Adipocyte (in vitro differentiated cells): ENCODE data around the gene MPDU1.
A peak's percentile ranks its signal among the peaks of the same experiment; 100 is the strongest.

ENCODE experiments used
- DNase-seq: peaks from one replicate; pipeline ENCODE4 v3.0.0-alpha.2; 2015; ENCODE audit warnings: low read depth
- H3K27me3 ChIP-seq: replicated peaks from 2 replicates; pipeline ENCODE4 v1.7.0; 2013; ENCODE audit warnings: mild to moderate bottlenecking, low read length, moderate library complexity; ENCODE audit not compliant: control insufficient read depth, insufficient read depth
- H3K36me3 ChIP-seq: 2 replicates; pipeline ENCODE4 v1.7.0; 2013; ENCODE audit warnings: low read length, mild to moderate bottlenecking, moderate library complexity; ENCODE audit not compliant: control insufficient read depth, insufficient read depth, severe bottlenecking
- H3K4me1 ChIP-seq: 2 replicates; pipeline ENCODE4 v1.7.0; 2013; ENCODE audit warnings: mild to moderate bottlenecking, low read length, moderate library complexity; ENCODE audit not compliant: control insufficient read depth, insufficient read depth
- H3K4me3 ChIP-seq: 2 replicates; pipeline ENCODE4 v1.7.0; 2013; ENCODE audit warnings: mild to moderate bottlenecking, low read length, moderate library complexity
- H3K9ac ChIP-seq: 2 replicates; pipeline ENCODE4 v1.7.0; 2013; ENCODE audit warnings: mild to moderate bottlenecking, low read length, moderate library complexity
- H3K9me3 ChIP-seq: 2 replicates; pipeline ENCODE4 v1.7.0; 2013; ENCODE audit warnings: mild to moderate bottlenecking, low read length, moderate library complexity; ENCODE audit not compliant: control insufficient read depth

The MPDU1 gene

DNA sequence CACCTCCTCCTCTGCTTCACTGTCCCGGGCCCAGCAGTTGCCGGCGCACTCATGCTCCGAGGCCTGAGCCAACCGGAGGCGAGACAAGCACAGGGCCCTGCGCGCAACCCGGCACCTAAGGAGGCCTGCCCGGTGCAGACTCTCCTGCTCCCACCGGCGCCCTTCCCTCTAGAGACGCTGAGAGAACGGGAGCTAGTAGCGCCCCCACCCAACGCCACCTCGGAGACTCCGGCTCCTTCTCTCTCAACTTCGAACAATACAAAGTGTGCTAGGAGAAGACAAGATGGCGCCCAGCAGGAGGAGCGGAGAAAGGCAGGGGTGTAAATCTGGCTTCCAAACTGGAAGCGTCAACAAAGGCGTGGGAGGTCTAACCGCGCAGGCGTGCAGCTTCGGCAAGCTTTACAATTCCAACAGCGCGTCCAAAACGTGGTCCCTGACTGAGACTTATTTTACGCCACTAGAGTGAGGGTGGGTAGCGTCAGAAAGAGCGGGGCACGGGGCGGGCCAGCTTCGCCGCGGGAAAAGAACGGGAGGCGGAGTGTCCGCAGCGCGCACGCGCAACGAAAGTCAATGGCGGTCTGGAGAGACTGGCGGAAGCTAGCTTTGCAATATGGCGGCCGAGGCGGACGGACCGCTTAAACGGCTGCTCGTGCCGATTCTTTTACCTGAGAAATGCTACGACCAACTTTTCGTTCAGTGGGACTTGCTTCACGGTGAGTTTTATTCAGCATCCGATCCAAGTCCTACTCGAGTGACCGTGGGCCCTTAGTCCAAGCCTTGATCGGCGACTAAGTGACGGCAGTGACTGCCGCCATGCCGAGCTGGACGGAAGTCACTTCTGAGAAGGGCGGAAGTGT is at the start of gene MPDU1:
MPDU1 (plus strand) TSS at position 600 of the 857 bp plus-strand sequence; CDS start at position 611, 11 bp downstream.
- Histone ChIP-seq H3K9me3 (no peaks in the 10 kb centered on the region), H3K4me1 (peaks cover 67% of the 10 kb centered on the region), H3K4me3 (peak within 1 kb of the TSS; percentile 98), H3K36me3 (peaks cover 6% of the 10 kb centered on the region), H3K27me3 (no peaks in the 10 kb centered on the region), H3K9ac (peak within 1 kb of the TSS; percentile 96)
- DNase-seq: peak; percentile 98

DNA sequence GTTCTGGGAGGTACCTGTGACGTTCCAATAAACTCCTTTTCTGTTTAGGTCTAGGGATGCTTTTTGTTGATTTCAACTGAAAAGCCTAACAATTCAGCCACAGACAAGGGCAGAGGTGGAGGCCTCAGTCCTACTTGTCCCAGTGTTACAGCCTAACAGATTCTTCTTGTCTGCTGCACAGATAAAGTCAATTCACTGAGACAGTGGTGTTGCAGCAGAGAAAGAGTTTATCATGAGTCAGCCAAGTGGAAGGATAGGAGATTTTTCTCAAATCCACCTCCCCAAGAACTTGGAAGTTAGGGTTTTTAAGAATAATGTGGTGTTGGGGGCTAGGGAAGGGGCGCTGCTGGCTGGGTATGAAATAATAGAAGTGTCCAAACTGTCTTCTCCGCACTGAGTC is 45.6 kb upstream of the MPDU1 start:
- no peak overlapping the region for H3K4me3 ChIP-seq
- H3K9me3 ChIP-seq: peaks cover 15% of the 10 kb centered on the region
- no peak overlapping the region for H3K9ac ChIP-seq
- no peaks in the 10 kb centered on the region for H3K36me3 ChIP-seq
- DNase-seq: no peak
- H3K27me3 ChIP-seq: peaks cover 7% of the 10 kb centered on the region
- no peaks in the 10 kb centered on the region for H3K4me1 ChIP-seq

DNA sequence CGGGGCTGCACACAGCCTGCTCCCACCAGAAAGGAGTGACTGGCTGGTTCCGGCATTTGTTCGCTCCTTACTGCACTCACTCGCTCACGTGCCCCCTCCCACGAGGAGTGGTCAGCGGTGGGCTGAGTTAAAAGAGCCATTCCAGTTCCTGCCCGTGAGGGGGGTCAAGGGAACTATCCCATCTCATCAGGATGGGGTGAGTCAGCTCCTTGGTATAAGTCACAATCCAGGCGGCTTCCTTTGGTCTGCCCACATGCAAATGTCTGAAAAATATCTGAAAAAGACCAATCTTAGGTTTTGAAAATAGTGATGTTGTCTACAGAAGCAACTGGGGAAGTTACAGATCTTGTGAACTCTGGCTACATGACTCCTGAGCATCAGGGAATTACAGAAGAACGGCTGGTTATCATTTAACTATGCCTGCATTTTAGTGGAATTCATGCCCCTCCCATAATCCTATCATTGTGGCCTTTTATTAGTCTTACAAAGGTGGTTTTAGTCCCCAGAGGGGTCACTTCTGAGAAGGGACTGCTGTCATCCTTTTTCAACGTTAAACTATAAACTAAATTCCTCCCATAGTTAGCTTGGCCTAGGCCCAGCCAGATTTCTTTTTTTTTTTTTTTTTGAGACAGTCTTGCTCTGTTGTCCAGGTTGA is 44.6 kb upstream of the MPDU1 start:
- no peak for DNase-seq
- Histone ChIP-seq H3K27me3 (peaks cover 15% of the 10 kb centered on the region), H3K4me3 (no peak overlapping the region), H3K4me1 (no peaks in the 10 kb centered on the region), H3K9me3 (peaks cover 15% of the 10 kb centered on the region), H3K36me3 (no peaks in the 10 kb centered on the region), H3K9ac (no peak overlapping the region)

DNA sequence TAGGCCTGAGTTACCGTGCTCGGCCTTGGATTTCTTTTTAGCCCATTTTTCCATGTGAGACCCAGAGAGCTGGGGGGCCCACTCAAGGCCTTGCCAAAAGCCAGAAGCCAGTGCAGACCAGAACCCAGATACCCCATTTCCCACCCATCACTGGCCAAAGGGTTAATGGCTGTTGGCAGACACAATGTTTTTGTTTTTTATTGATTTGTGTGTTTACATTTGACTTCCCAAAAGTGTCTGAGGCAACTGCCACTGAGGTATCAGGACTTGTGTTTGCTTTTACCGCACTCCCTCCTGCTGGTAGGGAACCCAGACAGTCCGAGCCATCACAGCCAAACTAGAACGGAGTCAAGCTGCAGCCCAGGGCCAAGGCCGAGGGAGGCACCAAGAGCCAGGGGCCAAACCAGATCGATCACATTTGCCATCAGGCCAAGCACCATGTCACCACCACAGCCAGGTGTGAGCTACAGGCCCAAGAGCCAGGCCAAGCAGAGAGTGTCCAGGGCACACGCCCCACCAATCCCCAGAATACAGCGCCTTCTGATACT is 42.5 kb upstream of the MPDU1 start:
- DNase-seq: no peak
- H3K27me3 ChIP-seq: peaks cover 15% of the 10 kb centered on the region
- peaks cover 15% of the 10 kb centered on the region for H3K9me3 ChIP-seq
- H3K4me3 ChIP-seq: no peak overlapping the region
- H3K4me1 ChIP-seq: peaks cover 3% of the 10 kb centered on the region
- no peak overlapping the region for H3K9ac ChIP-seq
- no peaks in the 10 kb centered on the region for H3K36me3 ChIP-seq

- H3K36me3 ChIP-seq: no peaks in the 10 kb centered on the region
- H3K27me3 ChIP-seq: peaks cover 15% of the 10 kb centered on the region
- H3K4me1 ChIP-seq: peaks cover 12% of the 10 kb centered on the region
- no peaks in the 10 kb centered on the region for H3K9me3 ChIP-seq
- H3K4me3 ChIP-seq: no peak overlapping the region
- H3K9ac ChIP-seq: no peak overlapping the region
- DNase-seq: no peak
Observed at GRCh38 chr17:7544911-7545310, 38.7 kb upstream of the MPDU1 start.

DNA sequence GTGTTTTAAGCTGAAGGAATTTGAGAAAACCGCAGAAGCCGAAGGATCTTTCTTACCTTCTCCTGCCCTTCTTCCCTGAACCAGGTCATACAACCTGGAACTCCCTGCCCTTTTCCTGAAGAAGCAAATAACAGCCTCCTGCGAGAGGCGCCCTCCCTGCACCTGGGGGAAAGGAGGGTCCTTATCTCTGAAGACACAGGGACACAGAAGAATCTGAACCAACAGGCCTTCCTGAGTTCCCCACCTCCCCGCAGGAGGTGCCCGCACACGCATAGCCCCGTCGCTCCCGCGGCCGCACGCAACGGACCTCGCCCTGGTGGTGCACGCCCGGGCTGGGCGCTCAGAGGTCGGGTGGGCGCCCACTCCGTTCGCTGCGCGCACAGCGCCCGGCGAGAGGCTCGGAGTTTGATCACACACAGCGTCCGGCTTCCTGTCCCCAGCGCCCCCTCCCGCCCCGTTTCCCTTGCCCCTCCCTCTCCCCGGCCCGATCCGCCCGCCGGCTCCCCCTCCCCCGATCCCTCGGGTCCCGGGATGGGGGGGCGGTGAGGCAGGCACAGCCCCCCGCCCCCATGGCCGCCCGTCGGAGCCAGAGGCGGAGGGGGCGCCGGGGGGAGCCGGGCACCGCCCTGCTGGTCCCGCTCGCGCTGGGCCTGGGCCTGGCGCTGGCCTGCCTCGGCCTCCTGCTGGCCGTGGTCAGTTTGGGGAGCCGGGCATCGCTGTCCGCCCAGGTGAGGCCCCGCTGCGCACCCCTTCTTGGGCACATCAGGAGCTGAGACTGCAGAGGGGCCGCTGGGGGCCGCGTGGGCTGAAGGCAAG is 34.9 kb upstream of the MPDU1 start, which contains the start of gene TNFSF12:
TNFSF12 (plus strand) TSS at position 474 of the 816 bp plus-strand sequence; CDS start at position 570, 96 bp downstream.
- peaks cover 1% of the 10 kb centered on the region for H3K27me3 ChIP-seq
- peaks cover 15% of the 10 kb centered on the region for H3K4me1 ChIP-seq
- DNase-seq: peak; percentile 72
- H3K9ac ChIP-seq: peak within 1 kb of the TSS; percentile 84
- H3K9me3 ChIP-seq: no peaks in the 10 kb centered on the region
- peak within 1 kb of the TSS; percentile 80 for H3K4me3 ChIP-seq
- no peaks in the 10 kb centered on the region for H3K36me3 ChIP-seq

DNA sequence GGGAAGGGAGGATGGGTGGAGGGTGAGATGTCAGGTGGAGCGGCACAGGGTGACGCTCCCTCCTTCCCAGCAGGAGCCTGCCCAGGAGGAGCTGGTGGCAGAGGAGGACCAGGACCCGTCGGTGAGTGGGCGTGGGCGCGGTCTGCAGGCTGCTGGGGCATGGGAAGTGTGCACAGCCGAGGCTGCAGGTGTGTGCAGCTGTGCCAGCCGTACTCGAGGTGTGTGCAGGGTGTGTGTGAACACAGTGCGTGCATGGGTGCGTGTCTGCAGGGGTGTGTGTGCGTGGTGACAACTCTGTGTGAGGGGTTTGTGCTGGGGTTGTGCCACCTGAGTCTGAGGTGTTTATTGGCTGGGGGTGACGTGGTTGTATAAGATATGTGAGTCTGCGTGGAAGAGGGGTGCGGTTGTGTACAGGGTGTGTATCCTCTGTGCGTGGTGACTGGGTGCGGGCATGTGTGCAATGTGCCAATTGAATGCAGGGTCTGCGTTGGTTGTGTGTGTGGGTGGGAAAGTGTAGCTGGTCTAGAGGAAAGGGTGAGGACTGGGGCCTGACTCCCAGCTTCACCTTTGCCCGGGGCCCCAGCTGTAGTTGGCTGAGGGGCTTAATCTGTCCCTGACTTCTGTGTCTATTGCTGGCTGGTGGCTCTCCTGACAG is 34.1 kb upstream of the MPDU1 start:
- no peaks in the 10 kb centered on the region for H3K36me3 ChIP-seq
- DNase-seq: no peak
- peaks cover 15% of the 10 kb centered on the region for H3K4me1 ChIP-seq
- H3K27me3 ChIP-seq: no peaks in the 10 kb centered on the region
- H3K9ac ChIP-seq: peak overlapping the region; percentile 84
- H3K4me3 ChIP-seq: peak overlapping the region; percentile 80
- H3K9me3 ChIP-seq: no peaks in the 10 kb centered on the region

GRCh38 chr17:7550344-7550743 is 33.3 kb upstream of the MPDU1 start:
- Histone ChIP-seq H3K27me3 (no peaks in the 10 kb centered on the region), H3K4me1 (peaks cover 11% of the 10 kb centered on the region), H3K9ac (no peak overlapping the region), H3K9me3 (no peaks in the 10 kb centered on the region), H3K4me3 (no peak overlapping the region), H3K36me3 (no peaks in the 10 kb centered on the region)
- no peak for DNase-seq

DNA sequence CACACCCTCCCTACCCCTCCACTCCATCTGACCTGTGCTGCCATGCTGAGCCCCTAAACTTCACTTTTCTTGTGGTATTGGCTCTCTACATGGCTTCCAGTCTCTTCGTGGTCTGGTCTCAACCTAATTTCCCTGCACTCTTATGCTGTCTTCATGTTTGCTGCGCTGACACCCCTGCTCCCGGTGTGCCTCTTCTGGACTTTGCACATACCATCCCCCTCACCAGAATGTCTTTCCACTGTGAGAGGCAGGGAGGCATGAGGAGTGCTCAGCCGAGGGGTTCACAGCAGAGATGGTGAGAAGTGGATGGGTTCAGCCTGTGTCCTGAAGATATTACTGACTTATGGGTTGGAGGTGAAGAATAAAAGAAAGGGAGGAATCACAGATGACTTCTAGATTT is 32.3 kb upstream of the MPDU1 start:
- Histone ChIP-seq H3K4me3 (no peak overlapping the region), H3K9me3 (no peaks in the 10 kb centered on the region), H3K9ac (no peak overlapping the region), H3K27me3 (no peaks in the 10 kb centered on the region), H3K4me1 (peaks cover 11% of the 10 kb centered on the region), H3K36me3 (no peaks in the 10 kb centered on the region)
- DNase-seq: no peak

DNA sequence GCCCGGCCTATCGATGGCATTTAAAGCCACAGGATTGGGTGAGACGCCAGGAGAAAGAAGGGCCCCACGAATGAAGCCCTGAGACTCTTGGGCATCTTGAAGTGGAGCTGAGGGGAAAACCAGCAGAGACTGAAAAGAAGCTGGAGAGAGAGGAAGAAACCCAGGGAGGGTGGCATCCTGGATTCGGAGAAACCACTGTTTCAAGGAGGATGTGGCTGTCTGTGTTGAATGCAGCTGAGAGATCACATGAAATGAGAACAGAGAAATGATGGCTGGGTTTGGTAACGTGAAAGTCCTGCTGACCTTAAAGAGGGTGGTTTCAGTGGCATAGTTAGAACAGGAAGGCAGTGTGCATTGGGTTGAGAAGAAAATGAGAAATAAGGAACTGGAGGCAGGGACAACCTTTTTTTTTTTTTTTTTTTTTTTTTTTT is 31.0 kb upstream of the MPDU1 start:
- Histone ChIP-seq H3K4me1 (peaks cover 14% of the 10 kb centered on the region), H3K9ac (no peak overlapping the region), H3K9me3 (no peaks in the 10 kb centered on the region), H3K4me3 (no peak overlapping the region), H3K36me3 (no peaks in the 10 kb centered on the region), H3K27me3 (no peaks in the 10 kb centered on the region)
- no peak for DNase-seq
